A549 (cell line): Measurements from ENCODE around the gene HERC3. TPM values are rescaled to one million over a fixed set of nuclear protein-coding genes. Genes with fewer than 3 reads are reported as not detected.

ENCODE experiments used
- ATAC-seq, 2 experiments: fragments of 200-7000 bp in 1 of 2; fragments of >200 bp in 1 of 2; cut with Nextera tagmentation in 1 of 2; cut with Tn5 transposase in 1 of 2; 3 replicates each; pipeline versions ENCODE4 v1.8.0 to v1.9.1; 2018 to 2020; ENCODE audit warnings: mild to moderate bottlenecking in 1 of 2, moderate library complexity in 1 of 2
- CTCF ChIA-PET: fragments of 300-600 bp; sonication (Branson Sonifier 250); formaldehyde crosslinking; extraction: SDS; loops from one replicate; lab custom pipeline; 2021; ENCODE audit warnings: antibody characterized with exemption, inconsistent platforms; lab: Yijun Ruan, JAX
- POLR2A ChIA-PET: fragments of 350-600 bp; formaldehyde crosslinking; extraction: SDS; loops from one replicate; lab custom pipeline; 2021; ENCODE audit warnings: antibody characterized with exemption, inconsistent platforms; lab: Yijun Ruan, JAX
- DNase-seq, 2 experiments: peaks; one replicate each; pipeline versions ENCODE4 v3.0.0 to v3.0.0-alpha.2; 2011 to 2016; ENCODE audit warnings: low read depth in 1 of 2, low spot score in 1 of 2
- FAIRE-seq: peaks from 2 replicates; lab custom pipeline; 2011; peaks lifted over from hg19 to GRCh38; lab: Jason Lieb, UNC
- H3K27ac ChIP-seq, 2 experiments: fragments of >200 bp; sonication (Bioruptor Twin); formaldehyde crosslinking; 3 replicates each; pipeline ENCODE4 v1.5.1; 2016 to 2017
- H3K4me1 ChIP-seq: fragments of >200 bp; sonication (Bioruptor Twin); formaldehyde crosslinking; 3 replicates; pipeline ENCODE4 v1.6.1; 2016
- H3K4me2 ChIP-seq: fragments of >200 bp; sonication (Bioruptor Twin); formaldehyde crosslinking; 3 replicates; pipeline ENCODE4 v1.6.1; 2016
- H3K4me3 ChIP-seq: fragments of >200 bp; sonication (Bioruptor Twin); formaldehyde crosslinking; 3 replicates; pipeline ENCODE4 v1.5.1; 2016
- H3K9me3 ChIP-seq: fragments of >200 bp; sonication (Bioruptor Twin); formaldehyde crosslinking; 3 replicates; pipeline ENCODE4 v1.6.1; 2016
- ATOH8 ChIP-seq: fragments of 250-450 bp; sonication (Bioruptor Pico); IDR thresholded peaks from 2 replicates; pipeline ENCODE4 v1.5.0; 2020; ENCODE audit warnings: low read depth, mild to moderate bottlenecking, moderate library complexity
- CBX2 ChIP-seq: fragments of 200-600 bp; sonication (generic); IDR thresholded peaks from 2 replicates; pipeline ENCODE4 v1.6.1; 2016; ENCODE audit warnings: low read depth, mild to moderate bottlenecking, borderline replicate concordance
- CEBPB ChIP-seq, 2 experiments: fragments of >200 bp in 1 of 2; sonication (Bioruptor Twin) in 1 of 2; formaldehyde crosslinking in 1 of 2; IDR thresholded peaks; 2 replicates each; pipeline ENCODE4 v1.6.1; 2012 to 2016
- CTCF ChIP-seq: fragments of >200 bp; sonication (Bioruptor Twin); formaldehyde crosslinking; IDR thresholded peaks from 3 replicates; pipeline ENCODE4 v1.5.1; 2016
- E2F6 ChIP-seq: IDR thresholded peaks from 2 replicates; pipeline ENCODE4 v1.6.1; 2012; ENCODE audit warnings: low read depth, borderline replicate concordance
- EHMT2 ChIP-seq: fragments of 200-600 bp; sonication (generic); IDR thresholded peaks from 2 replicates; pipeline ENCODE4 v1.6.1; 2016; ENCODE audit warnings: antibody characterized with exemption, low read depth, mild to moderate bottlenecking, moderate library complexity
- FOSL2 ChIP-seq, 2 experiments: fragments of 450-650 bp in 1 of 2; fragments of >200 bp in 1 of 2; sonication (Bioruptor Twin) in 1 of 2; formaldehyde crosslinking; IDR thresholded peaks; 2 replicates each; pipeline versions ENCODE4 v1.5.0 to v1.6.1; 2016 to 2020; ENCODE audit warnings: mild to moderate bottlenecking in 1 of 2, moderate library complexity in 1 of 2
- GATA3 ChIP-seq: IDR thresholded peaks from 2 replicates; pipeline ENCODE4 v1.6.1; 2012; ENCODE audit warnings: borderline replicate concordance
- HDAC2 ChIP-seq: fragments of 200-600 bp; sonication (generic); IDR thresholded peaks from 2 replicates; pipeline ENCODE4 v1.6.1; 2016
- HMGXB4 ChIP-seq: fragments of 250-450 bp; sonication (Bioruptor Pico); IDR thresholded peaks from 2 replicates; pipeline ENCODE4 v1.5.0; 2021; ENCODE audit warnings: mild to moderate bottlenecking, moderate library complexity, borderline replicate concordance
- KDM1A ChIP-seq: fragments of 200-600 bp; sonication (generic); IDR thresholded peaks from 2 replicates; pipeline ENCODE4 v1.6.1; 2016; ENCODE audit warnings: low read depth, mild to moderate bottlenecking
- KDM5A ChIP-seq: fragments of 200-600 bp; sonication (generic); IDR thresholded peaks from 2 replicates; pipeline ENCODE4 v1.6.1; 2016; ENCODE audit warnings: antibody characterized with exemption, mild to moderate bottlenecking
- MAX ChIP-seq: IDR thresholded peaks from 2 replicates; pipeline ENCODE4 v1.6.1; 2012
- POLR2A ChIP-seq: IDR thresholded peaks from 2 replicates; pipeline ENCODE4 v1.6.1; 2012; ENCODE audit warnings: mild to moderate bottlenecking, low read length
- REST ChIP-seq: fragments of 200-600 bp; sonication (generic); IDR thresholded peaks from 2 replicates; pipeline ENCODE4 v1.6.1; 2016; ENCODE audit warnings: antibody characterized with exemption, mild to moderate bottlenecking, moderate library complexity
- SMC3 ChIP-seq: fragments of >200 bp; sonication (Bioruptor Twin); formaldehyde crosslinking; IDR thresholded peaks from 3 replicates; pipeline ENCODE4 v1.6.1; 2018; ENCODE audit warnings: inconsistent platforms
- SREBF2 ChIP-seq: fragments of 450-650 bp; IDR thresholded peaks from 2 replicates; pipeline ENCODE4 v1.6.1; 2014; ENCODE audit warnings: mild to moderate bottlenecking, moderate library complexity
- TFCP2L1 ChIP-seq: fragments of 250-450 bp; sonication (Bioruptor Pico); IDR thresholded peaks from 2 replicates; pipeline ENCODE4 v1.5.0; 2021; ENCODE audit warnings: mild to moderate bottlenecking
- USF2 ChIP-seq: fragments of 450-650 bp; IDR thresholded peaks from 2 replicates; pipeline ENCODE4 v1.6.1; 2014; ENCODE audit warnings: antibody characterized with exemption
- ZC3H11A ChIP-seq: fragments of 450-650 bp; IDR thresholded peaks from 2 replicates; pipeline ENCODE4 v1.6.1; 2014; ENCODE audit warnings: antibody characterized with exemption, mild to moderate bottlenecking
- ZNF302 ChIP-seq: fragments of 250-450 bp; sonication (Bioruptor Pico); IDR thresholded peaks from 2 replicates; pipeline ENCODE4 v1.9.0; 2021; ENCODE audit warnings: inconsistent platforms, mild to moderate bottlenecking, moderate library complexity
- ZSCAN20 ChIP-seq: fragments of 250-450 bp; sonication (Bioruptor Pico); IDR thresholded peaks from 2 replicates; pipeline ENCODE4 v1.8.0; 2022; ENCODE audit warnings: mild to moderate bottlenecking, moderate library complexity
- WGBS: methylation state at CpG from one replicate; pipeline ENCODE4 v1.1.6; 2017; ENCODE audit errors: missing lambda C conversion rate; 5-methylcytosine and 5-hydroxymethylcytosine counted together
- polyA plus RNA-seq, 4 experiments: library from polyadenylated mRNA; depleted of rRNA in 3 of 4; stranded (reverse); fragments of >200 nt; fragmentation: RNase III in 1 of 4; extraction: RNeasy Plus Mini Kit Qiagen cat#74134 plus additional on column Dnase treatment in 1 of 4; gene quantifications; 2 replicates in 3 of 4; 3 replicates in 1 of 4; pipeline ENCODE4 v1.2.3, GENCODE V29; 2011 to 2017

Gene HERC3
- polyA plus RNA-seq, 2 of the 4 experiments (the other 2 are of a cell fraction): 4.9 to 6.2 TPM

GRCh38 chr4:88674979-88675378 lies 82.7 kb downstream of the HERC3 start (continued):
- TF ChIP-seq CTCF (no peak), CEBPB (IDR thresholded peaks at IDR 0.05) (no peak)
- TF ChIP-seq, all 56 proteins: peak for 0

- CTCF ChIA-PET: no interaction called here
- no peaks in the 10 kb centered on the region for H3K9me3 ChIP-seq
- no peak for ATAC-seq
- H3K4me2 ChIP-seq: no peak overlapping the region
- 86% methylated on average over 2 of the region's 2 CpGs for WGBS
- no peak for DNase-seq
- no peak overlapping the region for H3K4me3 ChIP-seq
- no peak overlapping the region for H3K27ac ChIP-seq
- FAIRE-seq: no peak
- POLR2A ChIA-PET: no interaction called here
- TF ChIP-seq ATOH8 (CRISPR knock-in tag): no peak
- no peak for TF ChIP-seq EHMT2
- no peak for TF ChIP-seq KDM5A
- no peak for TF ChIP-seq ZSCAN20 (CRISPR knock-in tag)
- TF ChIP-seq GATA3: no peak
- no peak for TF ChIP-seq MAX
- no peak for TF ChIP-seq KDM1A
- TF ChIP-seq SREBF2: no peak
- no peak for TF ChIP-seq ZC3H11A
- no peak for TF ChIP-seq REST
- no peak for TF ChIP-seq POLR2A
- no peaks in the 10 kb centered on the region for H3K4me1 ChIP-seq
Observed at GRCh38 chr4:88675543-88675942, 83.3 kb downstream of the HERC3 start.

- CTCF ChIA-PET: no interaction called here
- Histone ChIP-seq H3K4me3 (no peak overlapping the region), H3K4me1 (no peaks in the 10 kb centered on the region), H3K27ac (no peak overlapping the region), H3K9me3 (no peaks in the 10 kb centered on the region), H3K4me2 (no peak overlapping the region)
- ATAC-seq (no peak), DNase-seq (no peak), FAIRE-seq (no peak)
- TF ChIP-seq HMGXB4 (CRISPR knock-in tag) (no peak), E2F6 (no peak), USF2 (no peak), SMC3 (no peak), ZNF302 (no peak), CBX2 (no peak), TFCP2L1 (CRISPR knock-in tag) (no peak), FOSL2 (IDR thresholded peaks at IDR 0.05) (no peak), FOSL2 (CRISPR knock-in tag; IDR thresholded peaks at IDR 0.05) (no peak), HDAC2 (no peak)
- POLR2A ChIA-PET: no interaction called here
- WGBS: 68% methylated on average over 5 of the region's 5 CpGs
Observed at GRCh38 chr4:88681209-88681608, 88.9 kb downstream of the HERC3 start.
